Caco-2 (cell line): ENCODE data around the gene RXRA. TPM values are rescaled to one million over a fixed set of nuclear protein-coding genes. Genes with fewer than 3 reads are reported as not detected.

Source experiments
- BruUV-seq: library from RNA; stranded (reverse); fragments of 400-500 nt; replicated peaks from 2 replicates; lab custom pipeline; 2021; lab: Mats Ljungman, UMichigan
- CTCF ChIA-PET: fragments of 300-600 bp; sonication (Branson Sonifier 250); formaldehyde crosslinking; loops from one replicate; lab custom pipeline; 2022; ENCODE audit warnings: antibody characterized with exemption; lab: Charles Lee
- POLR2A ChIA-PET: fragments of 300-600 bp; sonication (Branson Sonifier 250); formaldehyde crosslinking; loops from one replicate; lab custom pipeline; 2022; ENCODE audit warnings: antibody characterized with exemption; lab: Charles Lee
- DNase-seq, 2 experiments: peaks; one replicate each; pipeline versions ENCODE4 v3.0.0 to v3.0.0-alpha.2; 2020 to 2022
- H3K27me3 ChIP-seq: replicated peaks from 2 replicates; pipeline ENCODE4 v1.6.0; 2011; ENCODE audit warnings: low read length; ENCODE audit not compliant: control insufficient read depth, insufficient read depth
- H3K36me3 ChIP-seq: 2 replicates; pipeline ENCODE4 v1.5.1; 2011; ENCODE audit warnings: low read length; ENCODE audit not compliant: control insufficient read depth, insufficient read depth
- H3K4me1 ChIP-seq: fragments of 250-450 bp; sonication (Bioruptor Pico); 2 replicates; pipeline ENCODE4 v1.5.1; 2020; ENCODE audit warnings: mild to moderate bottlenecking
- H3K4me3 ChIP-seq: 2 replicates; pipeline ENCODE4 v1.5.1; 2011; ENCODE audit warnings: low read depth, mild to moderate bottlenecking, control low read depth, low read length
- H3K9me3 ChIP-seq: fragments of 250-450 bp; sonication (Bioruptor Pico); 2 replicates; pipeline ENCODE4 v1.5.1; 2020; ENCODE audit warnings: mild to moderate bottlenecking, moderate library complexity
- H3K27ac Mint-ChIP-seq: one replicate; pipeline ENCODE4 v1.8.0; 2022; ENCODE audit warnings: mixed read lengths; ENCODE audit not compliant: unreplicated experiment
- H3K27me3 Mint-ChIP-seq: one replicate; pipeline ENCODE4 v1.8.0; 2022; ENCODE audit warnings: mixed read lengths; ENCODE audit not compliant: insufficient read depth, unreplicated experiment
- H3K36me3 Mint-ChIP-seq: one replicate; pipeline ENCODE4 v1.8.0; 2022; ENCODE audit warnings: mild to moderate bottlenecking, mixed read lengths; ENCODE audit not compliant: insufficient read depth, unreplicated experiment
- H3K4me1 Mint-ChIP-seq: one replicate; pipeline ENCODE4 v1.8.0; 2022; ENCODE audit warnings: low read depth, mixed read lengths; ENCODE audit not compliant: unreplicated experiment
- H3K4me3 Mint-ChIP-seq: one replicate; pipeline ENCODE4 v1.8.0; 2022; ENCODE audit warnings: mild to moderate bottlenecking, moderate library complexity, mixed read lengths; ENCODE audit not compliant: unreplicated experiment
- H3K9me3 Mint-ChIP-seq: one replicate; pipeline ENCODE4 v1.8.0; 2022; ENCODE audit warnings: mixed read lengths; ENCODE audit not compliant: unreplicated experiment
- CTCF ChIP-seq, 2 experiments: fragments of 200-600 bp in 1 of 2; IDR thresholded peaks; 1 replicate in 1 of 2; 2 replicates in 1 of 2; pipeline versions ENCODE4 v1.5.1 to v1.8.0; 2011 to 2022; ENCODE audit warnings: antibody characterized with exemption in 1 of 2, control low read depth in 1 of 2, inconsistent platforms in 1 of 2, low read depth in 1 of 2, low read length in 1 of 2, mild to moderate bottlenecking in 1 of 2, moderate library complexity in 1 of 2; ENCODE audit not compliant: insufficient read depth in 1 of 2, severe bottlenecking in 1 of 2, unreplicated experiment in 1 of 2
- intact Hi-C: fragments of 100-400 bp; cut with micrococcal nuclease; formaldehyde crosslinking; loops from one replicate; pipeline ENCODE4 v1.10.0; 2022; ENCODE audit not compliant: unreplicated experiment
- microRNA-seq: library from miRNA; unstranded; fragments of <30 nt; microRNA quantifications from one replicate; pipeline ENCODE4 v1.2.0, GENCODE V29; 2022
- total RNA-seq: library from RNA; stranded (reverse); gene quantifications from 2 replicates; pipeline ENCODE4 v1.2.3, GENCODE V29; 2022

RXRA gene
- total RNA-seq, 1 experiment from 2014 or later = 69.1 TPM

GRCh38 chr9:134486596-134486995 is 160.3 kb downstream of the RXRA start:
- no peak for DNase-seq
- Mint-ChIP-seq H3K9me3 (no peaks in the 10 kb centered on the region), H3K4me1 (no peaks in the 10 kb centered on the region), H3K4me3 (no peak overlapping the region), H3K27me3 (peaks cover 6% of the 10 kb centered on the region), H3K27ac (no peak overlapping the region), H3K36me3 (no peaks in the 10 kb centered on the region)
- BruUV-seq = no TSS peak
- Histone ChIP-seq H3K4me3 (no peak overlapping the region), H3K9me3 (no peaks in the 10 kb centered on the region), H3K36me3 (no peaks in the 10 kb centered on the region), H3K27me3 (no peaks in the 10 kb centered on the region; the same call in 1 of the 2 replicates), H3K4me1 (no peaks in the 10 kb centered on the region)
- TF ChIP-seq CTCF (IDR thresholded peaks at IDR 0.05; ENCODE audit: insufficient read depth in 1 of 2, low read depth in 1 of 2, low read length in 1 of 2, severe bottlenecking in 1 of 2, unreplicated experiment in 1 of 2) = no peak
- ChIA-PET CTCF (no interaction called here), POLR2A (no interaction called here)
- intact Hi-C loops = no loop called here

Small RNAs within 50 kb of the gene (microRNA-seq; reads per million reads assigned to microRNA genes)
- gene MIR4669 = not detected

Other genes starting within 250 kb of the RXRA start
- gene WDR5, start 190.4 kb upstream of the RXRA start, total RNA-seq = 51.7 and 54.8 TPM in 2 replicates
- gene RNU6ATAC, start 161.9 kb upstream of the RXRA start, total RNA-seq = 72.9 and 99.0 TPM in 2 replicates